ENCODE measurements around the gene RCHY1.

RCHY1 gene

DNA sequence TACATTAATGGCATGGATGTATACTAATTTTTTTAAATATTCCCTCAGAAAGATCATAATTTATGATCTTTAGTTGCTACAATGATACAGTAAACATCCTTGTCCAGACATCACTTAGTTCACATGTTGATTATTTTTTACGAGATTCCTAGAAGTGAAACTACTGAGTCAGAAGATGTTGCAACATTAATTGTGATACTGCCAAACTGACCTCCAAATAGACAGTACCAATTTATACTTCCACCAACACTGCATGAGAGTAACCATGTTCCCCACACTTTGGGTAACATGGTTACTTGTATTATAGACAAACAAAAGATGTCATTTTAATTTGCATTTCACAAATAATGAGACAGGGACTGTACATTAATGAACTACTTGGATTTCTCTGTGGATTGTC lies 19.6 kb downstream of the RCHY1 start:
- peaks cover 0 to 6% of the 10 kb centered on the region in 2 donors for H3K4me1 ChIP-seq (ENCODE audit: control insufficient read depth in 1 of 2, insufficient read depth in 2 of 2, low read length in 2 of 2)
- H3K9me3 ChIP-seq (ENCODE audit: control insufficient read depth in 1 of 2, low read length in 2 of 2) = peaks cover 0 to 4% of the 10 kb centered on the region in 2 donors
- no peaks in the 10 kb centered on the region for H3K27me3 ChIP-seq (ENCODE audit: low read depth, low read length)
- no peak overlapping the region for H3K4me3 ChIP-seq (ENCODE audit: low read depth in 1 of 2, low read length in 2 of 2)
- H3K36me3 ChIP-seq (ENCODE audit: control insufficient read depth in 1 of 2, insufficient read depth in 2 of 2, low read length in 2 of 2) = peaks cover 14 to 21% of the 10 kb centered on the region in 2 donors
- no peak overlapping the region for H3K27ac ChIP-seq (ENCODE audit: low read length)

DNA sequence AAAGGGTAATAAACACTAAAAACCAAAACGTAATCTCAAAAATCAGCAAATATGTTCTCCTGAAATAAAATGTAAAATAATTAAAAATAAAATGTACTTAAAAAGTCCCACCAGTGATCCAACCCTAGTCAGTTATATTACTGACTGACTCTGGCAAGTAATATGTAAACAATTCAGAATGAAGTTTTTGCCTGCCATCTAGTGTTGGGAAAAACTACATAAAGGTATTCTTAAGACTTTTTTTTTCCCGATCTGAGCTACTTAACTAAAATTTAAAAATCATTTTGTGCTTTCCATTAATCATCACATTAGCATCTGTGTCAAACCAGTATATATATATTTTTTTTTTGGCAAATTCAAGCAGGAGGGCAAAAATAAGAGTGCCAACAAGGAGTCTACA lies 24.0 kb downstream of the RCHY1 start:
- Histone ChIP-seq H3K4me3 (ENCODE audit: low read depth in 1 of 2, low read length in 2 of 2) (no peak overlapping the region), H3K4me1 (ENCODE audit: control insufficient read depth in 1 of 2, insufficient read depth in 2 of 2, low read length in 2 of 2) (peaks cover 0 to 6% of the 10 kb centered on the region in 2 donors), H3K27ac (ENCODE audit: low read length) (no peak overlapping the region), H3K27me3 (ENCODE audit: low read depth, low read length) (no peaks in the 10 kb centered on the region), H3K36me3 (ENCODE audit: control insufficient read depth in 1 of 2, insufficient read depth in 2 of 2, low read length in 2 of 2) (peaks cover 27 to 30% of the 10 kb centered on the region in 2 donors), H3K9me3 (ENCODE audit: control insufficient read depth in 1 of 2, low read length in 2 of 2) (no peaks in the 10 kb centered on the region)

DNA sequence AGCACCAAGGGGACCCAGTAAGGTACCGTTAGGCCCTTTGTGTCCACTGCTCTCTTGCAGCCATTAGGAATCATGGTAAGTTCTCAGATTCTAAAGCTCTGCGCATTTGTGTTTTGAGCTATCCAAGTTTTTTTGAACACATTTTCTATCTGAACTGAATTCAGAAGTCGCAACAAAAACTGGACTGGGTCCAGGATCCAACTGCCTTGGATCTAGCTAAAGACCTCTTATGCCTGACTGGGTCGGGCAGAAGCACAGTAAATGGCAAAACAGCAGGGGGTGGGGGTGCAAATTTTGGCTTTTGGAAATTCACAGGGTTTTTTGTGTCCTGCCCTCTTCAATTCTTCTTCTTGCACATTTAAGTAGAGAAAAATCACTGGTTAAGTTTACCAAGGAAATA lies 30.0 kb downstream of the RCHY1 start:
- H3K4me1 ChIP-seq (ENCODE audit: control insufficient read depth in 1 of 2, insufficient read depth in 2 of 2, low read length in 2 of 2) = no peaks in the 10 kb centered on the region
- no peaks in the 10 kb centered on the region for H3K27me3 ChIP-seq (ENCODE audit: low read depth, low read length)
- peaks cover 34 to 53% of the 10 kb centered on the region in 2 donors for H3K36me3 ChIP-seq (ENCODE audit: control insufficient read depth in 1 of 2, insufficient read depth in 2 of 2, low read length in 2 of 2)
- no peak overlapping the region for H3K4me3 ChIP-seq (ENCODE audit: low read depth in 1 of 2, low read length in 2 of 2)
- no peak overlapping the region for H3K27ac ChIP-seq (ENCODE audit: low read length)
- no peaks in the 10 kb centered on the region for H3K9me3 ChIP-seq (ENCODE audit: control insufficient read depth in 1 of 2, low read length in 2 of 2)

- H3K4me3 ChIP-seq (ENCODE audit: low read depth in 1 of 2, low read length in 2 of 2) = no peak overlapping the region
- no peaks in the 10 kb centered on the region for H3K27me3 ChIP-seq (ENCODE audit: low read depth, low read length)
- H3K36me3 ChIP-seq (ENCODE audit: control insufficient read depth in 1 of 2, insufficient read depth in 2 of 2, low read length in 2 of 2) = peaks cover 27 to 40% of the 10 kb centered on the region in 2 donors
- no peaks in the 10 kb centered on the region for H3K4me1 ChIP-seq (ENCODE audit: control insufficient read depth in 1 of 2, insufficient read depth in 2 of 2, low read length in 2 of 2)
- H3K9me3 ChIP-seq (ENCODE audit: control insufficient read depth in 1 of 2, low read length in 2 of 2) = no peaks in the 10 kb centered on the region
- H3K27ac ChIP-seq (ENCODE audit: low read length) = no peak overlapping the region
These were observed 37.0 kb downstream of the RCHY1 start for GRCh38 chr4:75477201-75477600.

GRCh38 chr4:75470738-75471137 lies 43.5 kb downstream of the RCHY1 start:
- Histone ChIP-seq H3K4me1 (ENCODE audit: control insufficient read depth in 1 of 2, insufficient read depth in 2 of 2, low read length in 2 of 2) (no peaks in the 10 kb centered on the region), H3K4me3 (ENCODE audit: low read depth in 1 of 2, low read length in 2 of 2) (no peak overlapping the region), H3K36me3 (ENCODE audit: control insufficient read depth in 1 of 2, insufficient read depth in 2 of 2, low read length in 2 of 2) (no peaks in the 10 kb centered on the region), H3K27me3 (ENCODE audit: low read depth, low read length) (no peaks in the 10 kb centered on the region), H3K9me3 (ENCODE audit: control insufficient read depth in 1 of 2, low read length in 2 of 2) (no peaks in the 10 kb centered on the region), H3K27ac (ENCODE audit: low read length) (no peak overlapping the region)

DNA sequence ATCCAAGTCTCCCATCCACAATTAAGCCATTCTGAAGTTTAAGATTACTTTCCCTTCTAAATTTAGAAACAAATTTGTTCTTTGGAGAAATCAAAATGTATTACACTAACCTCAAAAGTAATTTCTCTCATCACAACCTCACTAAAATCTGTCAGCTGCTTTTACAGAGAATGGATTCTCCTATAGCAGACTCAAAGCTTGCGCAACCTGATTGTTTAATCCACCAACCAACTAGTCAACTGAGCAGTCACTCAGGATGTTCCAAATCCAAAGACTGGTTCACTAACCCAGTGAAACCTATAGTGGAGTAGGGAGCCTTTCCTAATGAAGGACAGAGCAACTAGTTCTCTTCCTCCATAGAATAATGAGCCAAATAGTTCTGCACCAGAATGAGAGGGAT lies 44.3 kb downstream of the RCHY1 start:
- Histone ChIP-seq H3K4me1 (ENCODE audit: control insufficient read depth in 1 of 2, insufficient read depth in 2 of 2, low read length in 2 of 2) (no peaks in the 10 kb centered on the region), H3K4me3 (ENCODE audit: low read depth in 1 of 2, low read length in 2 of 2) (no peak overlapping the region), H3K9me3 (ENCODE audit: control insufficient read depth in 1 of 2, low read length in 2 of 2) (no peaks in the 10 kb centered on the region), H3K36me3 (ENCODE audit: control insufficient read depth in 1 of 2, insufficient read depth in 2 of 2, low read length in 2 of 2) (no peaks in the 10 kb centered on the region), H3K27me3 (ENCODE audit: low read depth, low read length) (no peaks in the 10 kb centered on the region), H3K27ac (ENCODE audit: low read length) (no peak overlapping the region)

- no peak overlapping the region for H3K4me3 ChIP-seq (ENCODE audit: low read depth in 1 of 2, low read length in 2 of 2)
- H3K27ac ChIP-seq (ENCODE audit: low read length) = no peak overlapping the region
- H3K4me1 ChIP-seq (ENCODE audit: control insufficient read depth in 1 of 2, insufficient read depth in 2 of 2, low read length in 2 of 2) = no peaks in the 10 kb centered on the region
- H3K9me3 ChIP-seq (ENCODE audit: control insufficient read depth in 1 of 2, low read length in 2 of 2) = peaks cover 0 to under 1% of the 10 kb centered on the region in 2 donors
- no peaks in the 10 kb centered on the region for H3K36me3 ChIP-seq (ENCODE audit: control insufficient read depth in 1 of 2, insufficient read depth in 2 of 2, low read length in 2 of 2)
- no peaks in the 10 kb centered on the region for H3K27me3 ChIP-seq (ENCODE audit: low read depth, low read length)
These were observed 56.8 kb downstream of the RCHY1 start for GRCh38 chr4:75457365-75457764.

GRCh38 chr4:75434105-75434504 lies 80.1 kb downstream of the RCHY1 start:
- H3K9me3 ChIP-seq (ENCODE audit: control insufficient read depth in 1 of 2, low read length in 2 of 2) = peaks cover 0 to 4% of the 10 kb centered on the region in 2 donors
- H3K4me1 ChIP-seq (ENCODE audit: control insufficient read depth in 1 of 2, insufficient read depth in 2 of 2, low read length in 2 of 2) = no peaks in the 10 kb centered on the region
- no peak overlapping the region for H3K4me3 ChIP-seq (ENCODE audit: low read depth in 1 of 2, low read length in 2 of 2)
- H3K27me3 ChIP-seq (ENCODE audit: low read depth, low read length) = no peaks in the 10 kb centered on the region
- no peak overlapping the region for H3K27ac ChIP-seq (ENCODE audit: low read length)
- no peaks in the 10 kb centered on the region for H3K36me3 ChIP-seq (ENCODE audit: control insufficient read depth in 1 of 2, insufficient read depth in 2 of 2, low read length in 2 of 2)

- Histone ChIP-seq H3K27ac (ENCODE audit: low read length) (no peak overlapping the region), H3K4me3 (ENCODE audit: low read depth in 1 of 2, low read length in 2 of 2) (no peak overlapping the region), H3K36me3 (ENCODE audit: control insufficient read depth in 1 of 2, insufficient read depth in 2 of 2, low read length in 2 of 2) (no peaks in the 10 kb centered on the region), H3K4me1 (ENCODE audit: control insufficient read depth in 1 of 2, insufficient read depth in 2 of 2, low read length in 2 of 2) (no peaks in the 10 kb centered on the region), H3K27me3 (ENCODE audit: low read depth, low read length) (no peaks in the 10 kb centered on the region), H3K9me3 (ENCODE audit: control insufficient read depth in 1 of 2, low read length in 2 of 2) (peaks cover 0 to 4% of the 10 kb centered on the region in 2 donors)
These were observed 81.5 kb downstream of the RCHY1 start for GRCh38 chr4:75432683-75433082.

DNA sequence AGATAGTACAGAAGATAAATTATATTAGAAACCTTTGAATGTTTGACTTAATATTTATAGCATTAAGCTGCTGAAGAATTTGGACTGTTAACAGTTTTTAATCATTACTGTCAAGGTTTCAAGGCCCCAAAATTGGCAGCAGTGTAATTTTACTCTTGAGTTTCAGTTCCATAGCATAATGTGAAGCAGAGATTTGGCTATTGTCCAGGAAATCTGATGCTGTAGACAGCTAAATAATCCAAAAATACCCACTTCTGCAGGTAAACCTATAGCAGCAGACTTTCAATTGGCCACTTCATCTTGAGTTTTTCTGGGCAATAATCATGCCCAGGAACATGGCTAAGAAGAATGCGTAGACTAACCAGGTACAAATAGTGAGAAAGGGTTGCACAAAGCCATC lies 85.0 kb downstream of the RCHY1 start:
- no peak overlapping the region for H3K4me3 ChIP-seq (ENCODE audit: low read depth in 1 of 2, low read length in 2 of 2)
- no peak overlapping the region for H3K27ac ChIP-seq (ENCODE audit: low read length)
- no peaks in the 10 kb centered on the region for H3K9me3 ChIP-seq (ENCODE audit: control insufficient read depth in 1 of 2, low read length in 2 of 2)
- H3K27me3 ChIP-seq (ENCODE audit: low read depth, low read length) = no peaks in the 10 kb centered on the region
- no peaks in the 10 kb centered on the region for H3K36me3 ChIP-seq (ENCODE audit: control insufficient read depth in 1 of 2, insufficient read depth in 2 of 2, low read length in 2 of 2)
- H3K4me1 ChIP-seq (ENCODE audit: control insufficient read depth in 1 of 2, insufficient read depth in 2 of 2, low read length in 2 of 2) = no peaks in the 10 kb centered on the region
